Progenitor cell of endocrine pancreas (in vitro differentiated cells): ENCODE results near the gene TMUB2. TPM values are rescaled to one million over a fixed set of nuclear protein-coding genes. Genes with fewer than 3 reads are reported as not detected.
"Not testable (repeated sequence)": the region's sequence is repeated elsewhere in the genome, so short reads cannot be mapped to it uniquely, and the experiment has no call there.

ENCODE experiments used
- DNase-seq: peaks from one replicate; pipeline ENCODE4 v3.0.0; 2021; ENCODE audit warnings: low spot score; ENCODE audit not compliant: unreplicated experiment
- H3K27ac Mint-ChIP-seq: 2 replicates; pipeline ENCODE4 v1.8.0; 2021; ENCODE audit warnings: mild to moderate bottlenecking, moderate library complexity, mixed read lengths
- H3K27me3 Mint-ChIP-seq: 2 replicates; pipeline ENCODE4 v1.8.0; 2021; ENCODE audit warnings: mixed read lengths
- H3K36me3 Mint-ChIP-seq: 2 replicates; pipeline ENCODE4 v1.8.0; 2022; ENCODE audit warnings: mixed read lengths; ENCODE audit not compliant: insufficient read depth
- H3K4me1 Mint-ChIP-seq: 2 replicates; pipeline ENCODE4 v1.8.0; 2021; ENCODE audit warnings: low read depth, mixed read lengths
- H3K4me3 Mint-ChIP-seq: 2 replicates; pipeline ENCODE4 v1.8.0; 2021; ENCODE audit warnings: low read depth, mild to moderate bottlenecking, moderate library complexity, mixed read lengths
- H3K9me3 Mint-ChIP-seq: 2 replicates; pipeline ENCODE4 v1.8.0; 2021; ENCODE audit warnings: low read depth, mixed read lengths
- total RNA-seq: library from RNA; stranded (reverse); gene quantifications from 2 replicates; pipeline ENCODE4 v1.2.1, GENCODE V29; 2021
- TF ChIP-seq, protein P1 (sequence below): fragments of 200-600 bp; sonication (generic); IDR thresholded peaks from one replicate; pipeline ENCODE4 v1.5.0; 2021; ENCODE audit warnings: antibody characterized with exemption, mild to moderate bottlenecking; ENCODE audit not compliant: unreplicated experiment

TMUB2 gene
- total RNA-seq, 1 donor from 2014 or later, result 50.3 TPM

GRCh38 chr17:44147812-44148211, 39.0 kb upstream of the TMUB2 start:
- Mint-ChIP-seq H3K27me3 (no peaks in the 10 kb centered on the region), H3K36me3 (peaks cover 1% of the 10 kb centered on the region), H3K4me3 (no peak overlapping the region), H3K9me3 (no peaks in the 10 kb centered on the region), H3K4me1 (no peaks in the 10 kb centered on the region), H3K27ac (no peak overlapping the region)
- TF ChIP-seq, protein P1, sequence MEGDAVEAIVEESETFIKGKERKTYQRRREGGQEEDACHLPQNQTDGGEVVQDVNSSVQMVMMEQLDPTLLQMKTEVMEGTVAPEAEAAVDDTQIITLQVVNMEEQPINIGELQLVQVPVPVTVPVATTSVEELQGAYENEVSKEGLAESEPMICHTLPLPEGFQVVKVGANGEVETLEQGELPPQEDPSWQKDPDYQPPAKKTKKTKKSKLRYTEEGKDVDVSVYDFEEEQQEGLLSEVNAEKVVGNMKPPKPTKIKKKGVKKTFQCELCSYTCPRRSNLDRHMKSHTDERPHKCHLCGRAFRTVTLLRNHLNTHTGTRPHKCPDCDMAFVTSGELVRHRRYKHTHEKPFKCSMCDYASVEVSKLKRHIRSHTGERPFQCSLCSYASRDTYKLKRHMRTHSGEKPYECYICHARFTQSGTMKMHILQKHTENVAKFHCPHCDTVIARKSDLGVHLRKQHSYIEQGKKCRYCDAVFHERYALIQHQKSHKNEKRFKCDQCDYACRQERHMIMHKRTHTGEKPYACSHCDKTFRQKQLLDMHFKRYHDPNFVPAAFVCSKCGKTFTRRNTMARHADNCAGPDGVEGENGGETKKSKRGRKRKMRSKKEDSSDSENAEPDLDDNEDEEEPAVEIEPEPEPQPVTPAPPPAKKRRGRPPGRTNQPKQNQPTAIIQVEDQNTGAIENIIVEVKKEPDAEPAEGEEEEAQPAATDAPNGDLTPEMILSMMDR, result no peak
- no peak for DNase-seq

- not testable (repeated sequence) for H3K27me3 Mint-ChIP-seq, DNase-seq, H3K27ac Mint-ChIP-seq, H3K4me3 Mint-ChIP-seq, H3K36me3 Mint-ChIP-seq, H3K4me1 Mint-ChIP-seq, H3K9me3 Mint-ChIP-seq
Observed at GRCh38 chr17:44149066-44149465, 37.7 kb upstream of the TMUB2 start.

DNA sequence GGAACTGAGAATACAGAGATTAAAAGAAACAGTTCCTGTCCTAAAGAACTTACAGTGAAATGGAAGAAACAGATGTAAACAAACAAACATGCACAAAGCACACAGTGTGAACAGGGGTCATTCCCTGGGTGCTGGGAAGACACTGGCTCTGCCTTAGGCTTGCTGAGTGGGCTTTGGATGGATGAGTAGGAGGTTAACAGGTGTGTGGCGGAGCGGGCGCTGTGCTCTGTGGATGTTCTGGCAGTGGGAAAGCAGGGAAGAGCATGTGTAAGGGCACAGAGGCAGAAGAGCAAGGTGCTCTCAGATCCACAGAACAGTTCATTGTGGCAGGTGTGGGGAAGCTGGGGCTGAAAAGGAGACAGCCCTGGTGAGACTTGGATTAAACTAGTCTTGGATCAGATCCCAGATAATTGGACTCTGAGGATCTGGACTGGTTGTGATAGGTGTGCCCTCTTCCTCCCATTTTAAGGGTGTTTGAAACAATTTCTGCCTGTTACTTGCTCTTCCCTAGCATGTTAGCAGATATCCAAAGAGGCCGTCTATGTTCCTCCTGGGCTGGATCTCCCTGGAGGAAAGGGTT, 36.9 kb upstream of the TMUB2 start:
- no peaks in the 10 kb centered on the region for H3K4me1 Mint-ChIP-seq
- no peak overlapping the region for H3K4me3 Mint-ChIP-seq
- no peak overlapping the region for H3K27ac Mint-ChIP-seq
- H3K27me3 Mint-ChIP-seq, result no peaks in the 10 kb centered on the region
- no peak for DNase-seq
- TF ChIP-seq, protein P1, result no peak
- H3K36me3 Mint-ChIP-seq, result peaks cover 1% of the 10 kb centered on the region
- H3K9me3 Mint-ChIP-seq, result no peaks in the 10 kb centered on the region

- Mint-ChIP-seq H3K27ac (no peak overlapping the region), H3K9me3 (no peaks in the 10 kb centered on the region), H3K4me1 (no peaks in the 10 kb centered on the region), H3K4me3 (no peak overlapping the region), H3K36me3 (peaks cover 1% of the 10 kb centered on the region), H3K27me3 (no peaks in the 10 kb centered on the region)
- DNase-seq, result no peak
- TF ChIP-seq, protein P1, result no peak
Observed at GRCh38 chr17:44152875-44153274, 33.9 kb upstream of the TMUB2 start.

DNA sequence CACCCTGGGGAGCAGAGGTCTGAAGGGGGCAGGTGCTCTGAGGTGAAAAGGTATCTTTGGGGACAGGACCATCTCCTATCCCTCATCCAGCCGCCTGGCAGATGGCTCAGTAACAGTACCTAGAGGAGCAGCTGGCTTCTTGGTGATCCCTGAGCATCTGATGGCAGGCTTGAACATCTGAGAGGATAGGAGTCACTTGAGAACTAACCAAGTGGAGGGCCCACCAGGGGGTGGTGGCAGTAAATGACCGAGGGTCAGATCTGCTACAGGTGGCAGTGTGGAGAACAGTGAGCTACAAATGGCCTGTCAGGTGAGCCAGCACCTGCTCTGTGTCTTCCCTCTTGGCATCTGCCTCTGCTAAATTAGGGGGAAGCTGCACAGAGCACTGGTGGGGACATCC, 31.3 kb upstream of the TMUB2 start:
- Mint-ChIP-seq H3K36me3 (peaks cover 2% of the 10 kb centered on the region), H3K4me3 (no peak overlapping the region), H3K9me3 (no peaks in the 10 kb centered on the region), H3K27me3 (no peaks in the 10 kb centered on the region), H3K27ac (no peak overlapping the region), H3K4me1 (no peaks in the 10 kb centered on the region)
- TF ChIP-seq, protein P1, result no peak
- no peak for DNase-seq

DNA sequence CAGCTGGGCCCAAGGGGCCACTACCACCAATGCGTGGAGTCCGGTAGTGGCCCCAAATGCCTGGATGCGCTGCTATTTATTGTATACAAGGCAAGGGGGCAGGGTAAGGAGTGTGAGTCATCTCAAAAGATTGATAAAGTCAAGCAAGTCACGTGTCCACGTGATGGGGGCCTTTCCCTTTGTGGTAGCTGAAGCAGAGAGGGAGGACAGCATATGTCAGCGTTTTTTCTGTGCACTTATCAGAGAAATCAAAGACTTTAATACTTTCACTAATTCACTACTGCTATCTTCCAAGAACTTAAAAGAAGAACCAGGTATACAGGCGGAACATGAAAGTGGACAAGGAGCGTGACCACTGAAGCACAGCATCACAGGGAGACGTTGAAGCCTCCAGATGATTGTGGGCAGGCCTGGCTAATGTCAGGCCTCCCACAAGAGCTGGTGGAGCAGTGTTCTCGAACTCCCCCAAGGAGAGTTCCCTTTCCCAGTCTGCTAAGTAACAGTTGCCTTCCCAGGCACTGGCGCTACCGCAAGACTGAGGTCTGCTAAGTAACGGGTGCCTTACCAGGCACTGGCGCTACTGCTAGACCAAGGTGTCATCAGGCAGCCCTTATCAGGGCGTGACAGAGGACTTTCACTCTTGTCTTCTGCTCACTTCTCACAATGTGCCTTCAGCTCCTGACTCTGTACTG, 27.1 kb upstream of the TMUB2 start:
- no peaks in the 10 kb centered on the region for H3K4me1 Mint-ChIP-seq
- TF ChIP-seq, protein P1, result no peak
- H3K9me3 Mint-ChIP-seq, result no peaks in the 10 kb centered on the region
- H3K36me3 Mint-ChIP-seq, result peaks cover 1% of the 10 kb centered on the region
- H3K4me3 Mint-ChIP-seq, result no peak overlapping the region
- H3K27ac Mint-ChIP-seq, result peak overlapping the region; percentile 65
- no peak for DNase-seq
- H3K27me3 Mint-ChIP-seq, result no peaks in the 10 kb centered on the region
